GM18502 (cell line): ENCODE results near the gene PIH1D1.

ENCODE experiments used
- ATAC-seq: cut with Tn5 transposase; IDR thresholded peaks from one replicate; pipeline ENCODE4 v1.9.1; 2021; ENCODE audit warnings: mild to moderate bottlenecking; ENCODE audit not compliant: unreplicated experiment, poor library complexity

The PIH1D1 gene

GRCh38 chr19:49438261-49438660 is 13.4 kb downstream of the PIH1D1 start:
- no peak for ATAC-seq

GRCh38 chr19:49437231-49437630 is 14.4 kb downstream of the PIH1D1 start:
- no peak for ATAC-seq

- ATAC-seq, result no peak
Measured at GRCh38 chr19:49436381-49437017, 15.1 kb downstream of the PIH1D1 start.

GRCh38 chr19:49435670-49436069 is 15.9 kb downstream of the PIH1D1 start:
- ATAC-seq, result no peak

GRCh38 chr19:49434907-49435583 is 16.6 kb downstream of the PIH1D1 start:
- no peak for ATAC-seq

- ATAC-seq, result no peak
Measured at GRCh38 chr19:49433240-49433901, 18.2 kb downstream of the PIH1D1 start.

GRCh38 chr19:49432141-49433073 is 19.2 kb downstream of the PIH1D1 start:
- ATAC-seq, result no peak

- ATAC-seq, result no peak
Measured at GRCh38 chr19:49431330-49431749, 20.3 kb downstream of the PIH1D1 start.

- no peak for ATAC-seq
Measured at GRCh38 chr19:49430678-49431329, 20.8 kb downstream of the PIH1D1 start.

GRCh38 chr19:49430172-49430677 is 21.4 kb downstream of the PIH1D1 start:
- no peak for ATAC-seq

- no peak for ATAC-seq
Measured at GRCh38 chr19:49428547-49429451, 22.8 kb downstream of the PIH1D1 start.

GRCh38 chr19:49427855-49428546 is 23.6 kb downstream of the PIH1D1 start:
- ATAC-seq, result no peak

GRCh38 chr19:49427339-49427738 is 24.3 kb downstream of the PIH1D1 start:
- ATAC-seq, result no peak

GRCh38 chr19:49425922-49426592 is 25.6 kb downstream of the PIH1D1 start:
- no peak for ATAC-seq

GRCh38 chr19:49425178-49425577 is 26.4 kb downstream of the PIH1D1 start, which contains the start of gene GFY:
Gene GFY, plus strand, starts transcription at chr19:49425388. Its CDS starts 1,043 bp downstream, at chr19:49426431.
- no peak for ATAC-seq

- no peak for ATAC-seq
Measured at GRCh38 chr19:49423985-49424303, 27.7 kb downstream of the PIH1D1 start.

- no peak for ATAC-seq
Measured at GRCh38 chr19:49423071-49423984, 28.3 kb downstream of the PIH1D1 start, which contains the start of gene PTH2. Gene PTH2, minus strand, starts transcription at chr19:49423441. Its CDS starts 102 bp downstream, at chr19:49423339.
